K562 (cell line): Measurements from ENCODE around the gene CFAP126. TPM values are rescaled to one million over a fixed set of nuclear protein-coding genes. Genes with fewer than 3 reads are reported as not detected.

ENCODE experiments used
- ATAC-seq: fragments of 200-7000 bp; cut with Tn5 transposase; 3 replicates; pipeline ENCODE4 v1.9.1; 2020; ENCODE audit warnings: moderate library complexity
- BruUV-seq: library from RNA; stranded (reverse); fragments of 400-500 nt; replicated peaks from 2 replicates; lab custom pipeline; 2021; lab: Mats Ljungman, UMichigan
- CTCF ChIA-PET: fragments of 300-600 bp; formaldehyde crosslinking; extraction: SDS; loops from one replicate; lab custom pipeline; 2021; ENCODE audit warnings: low intra/inter-chr PET ratio; lab: Yijun Ruan, JAX
- POLR2A ChIA-PET: fragments of 300-600, 350-650 bp; sonication (Branson Sonifier 250); formaldehyde crosslinking; extraction: SDS; loops from one replicate; lab custom pipeline; 2021; ENCODE audit warnings: antibody characterized with exemption, inconsistent platforms; lab: Yijun Ruan, JAX
- DNase-seq, 4 experiments: peaks; one replicate each; pipeline versions ENCODE4 v3.0.0 to v3.0.0-alpha.2; 2011 to 2018; ENCODE audit warnings: low spot score in 3 of 4, mixed read lengths in 3 of 4; ENCODE audit errors: extremely low read depth in 1 of 4
- FAIRE-seq: peaks from 2 replicates; lab custom pipeline; 2011; peaks lifted over from hg19 to GRCh38; lab: Jason Lieb, UNC
- H2AFZ ChIP-seq: 2 replicates; pipeline ENCODE4 v1.6.0; 2011; ENCODE audit warnings: low read depth, low read length, control low read depth, inconsistent platforms
- H3K27ac ChIP-seq: fragments of 200-600 bp; 3 replicates; pipeline ENCODE4 v1.8.0; 2011; ENCODE audit warnings: low read depth, mild to moderate bottlenecking, control low read depth, inconsistent platforms, low read length, moderate library complexity, mixed read lengths; ENCODE audit errors: extremely low read depth
- H3K27me3 ChIP-seq, 2 experiments: fragments of 300-600 bp in 1 of 2; 2 replicates in 1 of 2; 3 replicates in 1 of 2; pipeline versions ENCODE4 v1.6.0 to v1.8.0; 2011; ENCODE audit warnings: inconsistent platforms in 2 of 2, low read length in 2 of 2, mild to moderate bottlenecking in 1 of 2, mixed read lengths in 1 of 2, moderate library complexity in 1 of 2; ENCODE audit not compliant: control insufficient read depth in 2 of 2, insufficient read depth in 2 of 2
- H3K36me3 ChIP-seq: fragments of 300-600 bp; 3 replicates; pipeline ENCODE4 v1.8.0; 2011; ENCODE audit warnings: mild to moderate bottlenecking, low read length, inconsistent platforms; ENCODE audit not compliant: control insufficient read depth, insufficient read depth
- H3K4me1 ChIP-seq, 2 experiments: fragments of 200-600 bp in 1 of 2; replicated peaks in 1 of 2; 2 replicates in 1 of 2; 3 replicates in 1 of 2; pipeline versions ENCODE4 v1.5.1 to v1.8.0; 2011; ENCODE audit warnings: inconsistent platforms in 2 of 2, low read length in 2 of 2, mild to moderate bottlenecking in 1 of 2, mixed read lengths in 1 of 2, moderate library complexity in 1 of 2; ENCODE audit not compliant: control insufficient read depth in 2 of 2, insufficient read depth in 2 of 2
- H3K4me2 ChIP-seq: 2 replicates; pipeline ENCODE4 v1.6.1; 2011; ENCODE audit warnings: low read length, control low read depth, inconsistent platforms, mixed read lengths; ENCODE audit not compliant: insufficient read depth
- H3K4me3 ChIP-seq: fragments of 200-600 bp; sonication (generic), shearing (Covaris generic); 2 replicates; pipeline ENCODE4 v1.5.1; 2016; ENCODE audit warnings: control low read depth, inconsistent platforms
- H3K79me2 ChIP-seq: fragments of 200-600 bp; 3 replicates; pipeline ENCODE4 v1.8.0; 2011; ENCODE audit warnings: low read length, inconsistent platforms; ENCODE audit not compliant: control insufficient read depth, insufficient read depth
- H3K9ac ChIP-seq, 2 experiments: 2 replicates each; pipeline versions ENCODE4 v1.6.0 to v1.6.1; 2011; ENCODE audit warnings: low read depth in 2 of 2, low read length in 2 of 2, control low read depth in 1 of 2, inconsistent platforms in 1 of 2, mild to moderate bottlenecking in 1 of 2, mixed read lengths in 1 of 2; ENCODE audit not compliant: insufficient read depth in 1 of 2
- H3K9me1 ChIP-seq: one replicate; pipeline ENCODE4 v1.6.0; 2011; ENCODE audit warnings: inconsistent platforms, mild to moderate bottlenecking, low read length, moderate library complexity; ENCODE audit not compliant: control insufficient read depth, insufficient read depth
- H3K9me3 ChIP-seq: replicated peaks from 2 replicates; pipeline ENCODE4 v1.5.1; 2011; ENCODE audit warnings: low read depth, low read length, inconsistent platforms; ENCODE audit not compliant: control insufficient read depth, insufficient read depth
- H4K20me1 ChIP-seq: replicated peaks from 2 replicates; pipeline ENCODE4 v1.6.1; 2011; ENCODE audit warnings: low read length, inconsistent platforms, mixed read lengths; ENCODE audit not compliant: control insufficient read depth, insufficient read depth
- CTCFL ChIP-seq: IDR thresholded peaks from 2 replicates; pipeline ENCODE4 v1.6.1; 2011; ENCODE audit warnings: borderline replicate concordance, low read depth, mild to moderate bottlenecking, moderate library complexity, low read length; ENCODE audit not compliant: insufficient read depth, poor library complexity, severe bottlenecking
- FOXK1 ChIP-seq: sonication (generic); formaldehyde crosslinking; IDR thresholded peaks from 2 replicates; pipeline ENCODE4 v1.8.0; 2022; ENCODE audit warnings: missing genetic modification reagents, mild to moderate bottlenecking, borderline replicate concordance
- HDAC8 ChIP-seq: fragments of 450-650 bp; IDR thresholded peaks from 2 replicates; pipeline ENCODE4 v1.6.1; 2016; ENCODE audit warnings: mild to moderate bottlenecking, missing genetic modification characterization, moderate library complexity, missing compliant biosample characterization
- HNRNPLL ChIP-seq: fragments of 200-400 bp; formaldehyde crosslinking; IDR thresholded peaks from 2 replicates; pipeline ENCODE4 v1.6.1; 2017; ENCODE audit warnings: low read length, low read depth, mild to moderate bottlenecking; ENCODE audit not compliant: poor library complexity, severe bottlenecking
- KLF16 ChIP-seq: IDR thresholded peaks from 2 replicates; pipeline ENCODE4 v1.6.1; 2016; ENCODE audit warnings: antibody characterized with exemption
- LCOR ChIP-seq: sonication (generic); formaldehyde crosslinking; IDR thresholded peaks from 2 replicates; pipeline ENCODE4 v1.8.0; 2022; ENCODE audit warnings: mild to moderate bottlenecking, missing genetic modification reagents
- ZBED1 ChIP-seq: IDR thresholded peaks from 2 replicates; pipeline ENCODE4 v1.6.1; 2014
- ZFX ChIP-seq: sonication (generic); formaldehyde crosslinking; IDR thresholded peaks from 2 replicates; pipeline ENCODE4 v1.8.0; 2022; ENCODE audit warnings: mild to moderate bottlenecking, missing genetic modification reagents, moderate library complexity
- WGBS: fragments of 100-300 bp; shearing (Covaris generic); methylation state at CpG from one replicate; pipeline ENCODE4 v1.1.6; 2016; ENCODE audit warnings: low coverage, mixed read lengths; ENCODE audit not compliant: insufficient coverage; ENCODE audit errors: missing lambda C conversion rate; 5-methylcytosine and 5-hydroxymethylcytosine counted together
- in situ Hi-C: fragments of 300-500 bp; cut with MboI; formaldehyde crosslinking; loops from 4 replicates; pipeline ENCODE4 v1.15.0; 2018; ENCODE audit warnings: inconsistent platforms, mixed read lengths
- intact Hi-C: fragments of 100-400 bp; cut with micrococcal nuclease; formaldehyde crosslinking; loops from 2 replicates; pipeline ENCODE4 v1.14.2; 2022
- polyA plus RNA-seq, 8 experiments: library from polyadenylated mRNA; depleted of rRNA in 4 of 8; stranded (reverse) in 5 of 8; unstranded in 3 of 8; fragments of >200 nt; fragmentation: Nextera tagmentation in 2 of 8; fragmentation: Illumina TruSeq in 1 of 8; extraction: Ambion mirVana in 2 of 8; extraction: Trizol in 1 of 8; gene quantifications; 2 replicates each; pipeline versions ENCODE4 v1.2.1 to v1.2.3, GENCODE V29; 2011 to 2014; ENCODE audit warnings: inconsistent platforms in 1 of 8, missing spikeins in 1 of 8
- total RNA-seq, 7 experiments: library from RNA; depleted of rRNA in 6 of 7; stranded (reverse); fragments of >200 nt in 6 of 7; fragmentation: Illumina TruSeq in 2 of 7; extraction: Trizol in 2 of 7; gene quantifications; 2 replicates each; pipeline versions ENCODE4 v1.2.1 to v1.2.3, GENCODE V29; 2011 to 2021; ENCODE audit warnings: low replicate concordance in 1 of 7
- TF ChIP-seq, protein P1 (sequence below): fragments of 250-450 bp; sonication (Bioruptor Pico); IDR thresholded peaks from 2 replicates; pipeline ENCODE4 v1.5.0; 2020; ENCODE audit warnings: mild to moderate bottlenecking
- TF ChIP-seq, protein P2 (sequence below): fragments of 450-650 bp; IDR thresholded peaks from 2 replicates; pipeline ENCODE4 v1.6.1; 2017; ENCODE audit warnings: antibody characterized with exemption, mild to moderate bottlenecking

The CFAP126 gene
- total and polyA plus RNA-seq, 9 of the 15 experiments (the other 6 are each of a cell fraction or from before 2014, with no cell fraction given) = not detected

DNA sequence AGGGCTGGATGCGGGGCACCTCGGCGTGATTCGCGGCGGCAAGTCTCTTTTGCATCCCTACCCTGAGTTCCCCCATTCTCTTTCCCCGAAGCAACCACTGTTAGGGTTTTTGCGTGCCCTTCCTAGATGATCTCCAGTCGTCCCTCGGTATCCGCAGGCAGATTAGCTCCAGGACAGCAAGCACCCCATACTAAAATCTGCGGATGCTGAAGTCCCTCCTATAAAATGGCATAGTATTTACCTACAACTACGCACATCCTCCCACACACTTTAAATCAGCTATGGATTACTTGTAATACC, 22.8 kb upstream of the CFAP126 start:
- in situ Hi-C loops (no loop called here), intact Hi-C loops (no loop called here)
- no peaks in the 10 kb centered on the region for H4K20me1 ChIP-seq
- ATAC-seq (no peak), FAIRE-seq (no peak), DNase-seq (peak in 1 of 4 experiments; percentile 15)
- H3K27me3 ChIP-seq = no peaks in the 10 kb centered on the region
- peak overlapping the region; percentile 77 for H3K27ac ChIP-seq
- H3K9ac ChIP-seq = peak overlapping the region; percentile 75 to 97
- POLR2A ChIA-PET = interaction anchor here (0.7 to 1.5 kb wide), 3 partner anchors 10 to 76 kb away, joined by 3 to 5 read pairs (median 3); partner anchors contain the start of gene SDHC
- peak overlapping the region; percentile 55 for H3K4me3 ChIP-seq
- no peaks in the 10 kb centered on the region for H3K9me1 ChIP-seq
- TSS peak; percentile 92 for BruUV-seq
- H2AFZ ChIP-seq = peak overlapping the region; percentile 92
- no peaks in the 10 kb centered on the region for H3K9me3 ChIP-seq
- peak overlapping the region; percentile 79 for H3K4me2 ChIP-seq
- peaks cover 9 to 14% of the 10 kb centered on the region in 2 experiments; a peak in 3 of 5 replicates for H3K4me1 ChIP-seq
- no peaks in the 10 kb centered on the region for H3K36me3 ChIP-seq
- 9% methylated on average over 13 of the region's 13 CpGs for WGBS
- no peaks in the 10 kb centered on the region for H3K79me2 ChIP-seq
- CTCF ChIA-PET = no interaction called here
- 0 out of 2 replicates have a peak, but pooled peaks have one; percentile 5 for TF ChIP-seq LCOR
- peak; percentile 72 for TF ChIP-seq HNRNPLL
- 0 out of 2 replicates have a peak, but pooled peaks have one; percentile 29 for TF ChIP-seq ZBED1
- TF ChIP-seq CTCFL = no peak
- TF ChIP-seq, protein P1, sequence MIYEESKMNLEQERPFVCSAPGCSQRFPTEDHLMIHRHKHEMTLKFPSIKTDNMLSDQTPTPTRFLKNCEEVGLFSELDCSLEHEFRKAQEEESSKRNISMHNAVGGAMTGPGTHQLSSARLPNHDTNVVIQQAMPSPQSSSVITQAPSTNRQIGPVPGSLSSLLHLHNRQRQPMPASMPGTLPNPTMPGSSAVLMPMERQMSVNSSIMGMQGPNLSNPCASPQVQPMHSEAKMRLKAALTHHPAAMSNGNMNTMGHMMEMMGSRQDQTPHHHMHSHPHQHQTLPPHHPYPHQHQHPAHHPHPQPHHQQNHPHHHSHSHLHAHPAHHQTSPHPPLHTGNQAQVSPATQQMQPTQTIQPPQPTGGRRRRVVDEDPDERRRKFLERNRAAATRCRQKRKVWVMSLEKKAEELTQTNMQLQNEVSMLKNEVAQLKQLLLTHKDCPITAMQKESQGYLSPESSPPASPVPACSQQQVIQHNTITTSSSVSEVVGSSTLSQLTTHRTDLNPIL (CRISPR knock-in tag) = no peak
- TF ChIP-seq FOXK1 (CRISPR knock-in tag) = 0 out of 2 replicates have a peak, but pooled peaks have one; percentile 40
- TF ChIP-seq ZFX (CRISPR knock-in tag) = no peak; the same call in 1 of the 2 replicates
- TF ChIP-seq KLF16 = no peak
- peak; percentile 1; the same call in 1 of the 2 replicates for TF ChIP-seq HDAC8
- TF ChIP-seq, protein P2, sequence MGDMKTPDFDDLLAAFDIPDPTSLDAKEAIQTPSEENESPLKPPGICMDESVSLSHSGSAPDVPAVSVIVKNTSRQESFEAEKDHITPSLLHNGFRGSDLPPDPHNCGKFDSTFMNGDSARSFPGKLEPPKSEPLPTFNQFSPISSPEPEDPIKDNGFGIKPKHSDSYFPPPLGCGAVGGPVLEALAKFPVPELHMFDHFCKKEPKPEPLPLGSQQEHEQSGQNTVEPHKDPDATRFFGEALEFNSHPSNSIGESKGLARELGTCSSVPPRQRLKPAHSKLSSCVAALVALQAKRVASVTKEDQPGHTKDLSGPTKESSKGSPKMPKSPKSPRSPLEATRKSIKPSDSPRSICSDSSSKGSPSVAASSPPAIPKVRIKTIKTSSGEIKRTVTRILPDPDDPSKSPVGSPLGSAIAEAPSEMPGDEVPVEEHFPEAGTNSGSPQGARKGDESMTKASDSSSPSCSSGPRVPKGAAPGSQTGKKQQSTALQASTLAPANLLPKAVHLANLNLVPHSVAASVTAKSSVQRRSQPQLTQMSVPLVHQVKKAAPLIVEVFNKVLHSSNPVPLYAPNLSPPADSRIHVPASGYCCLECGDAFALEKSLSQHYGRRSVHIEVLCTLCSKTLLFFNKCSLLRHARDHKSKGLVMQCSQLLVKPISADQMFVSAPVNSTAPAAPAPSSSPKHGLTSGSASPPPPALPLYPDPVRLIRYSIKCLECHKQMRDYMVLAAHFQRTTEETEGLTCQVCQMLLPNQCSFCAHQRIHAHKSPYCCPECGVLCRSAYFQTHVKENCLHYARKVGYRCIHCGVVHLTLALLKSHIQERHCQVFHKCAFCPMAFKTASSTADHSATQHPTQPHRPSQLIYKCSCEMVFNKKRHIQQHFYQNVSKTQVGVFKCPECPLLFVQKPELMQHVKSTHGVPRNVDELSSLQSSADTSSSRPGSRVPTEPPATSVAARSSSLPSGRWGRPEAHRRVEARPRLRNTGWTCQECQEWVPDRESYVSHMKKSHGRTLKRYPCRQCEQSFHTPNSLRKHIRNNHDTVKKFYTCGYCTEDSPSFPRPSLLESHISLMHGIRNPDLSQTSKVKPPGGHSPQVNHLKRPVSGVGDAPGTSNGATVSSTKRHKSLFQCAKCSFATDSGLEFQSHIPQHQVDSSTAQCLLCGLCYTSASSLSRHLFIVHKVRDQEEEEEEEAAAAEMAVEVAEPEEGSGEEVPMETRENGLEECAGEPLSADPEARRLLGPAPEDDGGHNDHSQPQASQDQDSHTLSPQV = peak; percentile 1; the same call in 1 of the 2 replicates
